Activated naive CD4-positive, alpha-beta T cell treated with anti-CD3 and anti-CD28 coated beads, Interleukin-2, amount 50 U/mL, for 24 hours (primary cell): ENCODE data around the gene CD200R1.
"Not testable (repeated sequence)": the region's sequence is repeated elsewhere in the genome, so short reads cannot be mapped to it uniquely, and the experiment has no call there.

Experiments
- H3K27ac Mint-ChIP-seq: one replicate; pipeline ENCODE4 v1.8.0; 2021; ENCODE audit warnings: mild to moderate bottlenecking, mixed read lengths
- H3K27me3 Mint-ChIP-seq: one replicate; pipeline ENCODE4 v1.8.0; 2021; ENCODE audit warnings: mixed read lengths
- H3K36me3 Mint-ChIP-seq: one replicate; pipeline ENCODE4 v1.8.0; 2021; ENCODE audit warnings: mixed read lengths
- H3K4me1 Mint-ChIP-seq: one replicate; pipeline ENCODE4 v1.8.0; 2021; ENCODE audit warnings: mixed read lengths
- H3K4me3 Mint-ChIP-seq: one replicate; pipeline ENCODE4 v1.8.0; 2021; ENCODE audit warnings: mild to moderate bottlenecking, mixed read lengths
- H3K9me3 Mint-ChIP-seq: one replicate; pipeline ENCODE4 v1.8.0; 2021; ENCODE audit warnings: mixed read lengths

CD200R1 gene

DNA sequence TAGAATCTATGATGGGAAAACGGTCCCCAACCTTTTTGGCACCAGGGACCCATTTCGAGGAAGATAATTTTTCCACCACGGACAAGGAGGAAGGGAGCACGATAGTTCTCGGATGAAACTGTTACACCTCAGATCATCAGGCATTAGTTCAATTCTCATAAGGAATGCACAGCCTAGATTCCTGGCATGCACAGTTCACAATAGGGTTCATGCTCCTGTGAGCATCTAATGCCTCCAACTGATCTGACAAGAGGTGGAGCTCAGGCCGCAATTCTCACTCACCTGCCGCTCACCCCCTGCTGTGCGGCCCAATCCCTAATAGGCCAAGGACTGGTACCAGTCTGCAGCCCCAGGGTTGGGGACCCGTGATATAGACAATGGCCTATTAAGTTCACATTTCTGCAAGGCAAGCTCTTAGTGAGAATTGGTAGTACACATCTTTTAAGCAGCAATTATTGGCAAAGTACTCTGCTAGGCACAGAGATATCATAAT lies 26.5 kb downstream of the CD200R1 start:
- Mint-ChIP-seq H3K9me3 (peaks cover 10% of the 10 kb centered on the region), H3K4me1 (peaks cover 32% of the 10 kb centered on the region), H3K27ac (peak overlapping the region; percentile 59), H3K36me3 (peaks cover 34% of the 10 kb centered on the region), H3K27me3 (no peaks in the 10 kb centered on the region), H3K4me3 (no peak overlapping the region)

DNA sequence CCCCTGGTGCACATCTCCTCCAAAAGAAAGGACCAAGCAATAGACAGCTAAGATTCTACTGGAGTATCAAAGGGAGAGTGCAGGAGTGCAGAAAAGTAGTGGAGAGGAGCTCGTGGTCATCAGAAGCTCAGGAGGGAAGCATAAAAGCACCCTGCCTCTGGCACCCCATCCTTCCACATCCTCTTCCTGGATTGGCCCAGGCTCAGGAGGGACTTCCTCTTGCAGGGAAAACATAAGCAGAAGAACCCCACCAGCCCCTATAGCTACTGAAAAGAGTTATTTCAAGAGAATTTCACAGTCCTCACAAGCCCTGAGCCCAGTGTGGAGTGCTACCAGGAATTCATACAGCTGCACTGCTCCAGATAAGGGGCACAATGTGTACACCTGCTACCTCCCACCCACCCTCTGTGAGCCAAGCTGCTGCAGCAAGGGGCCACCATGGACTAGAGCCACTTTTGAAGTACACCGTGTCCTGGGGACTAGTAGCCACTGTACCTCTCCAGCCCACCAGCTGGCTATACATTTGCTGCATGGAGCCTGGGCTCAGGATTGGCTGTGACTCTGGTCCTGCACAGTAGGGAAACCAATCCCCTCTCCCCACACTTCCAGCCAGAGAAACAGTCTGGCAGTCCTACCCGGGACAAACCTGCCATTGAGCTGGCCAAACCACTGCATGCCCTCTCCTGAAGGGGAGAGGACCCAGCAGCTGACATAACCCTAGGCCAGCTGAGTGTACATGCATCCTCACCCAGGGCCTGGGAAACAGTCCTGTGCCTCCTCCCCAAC lies 43.0 kb downstream of the CD200R1 start:
- Mint-ChIP-seq H3K9me3 (no peaks in the 10 kb centered on the region), H3K4me1 (peaks cover 52% of the 10 kb centered on the region), H3K4me3 (no peak overlapping the region), H3K36me3 (peaks cover 32% of the 10 kb centered on the region), H3K27me3 (no peaks in the 10 kb centered on the region), H3K27ac (peak overlapping the region; percentile 49)

DNA sequence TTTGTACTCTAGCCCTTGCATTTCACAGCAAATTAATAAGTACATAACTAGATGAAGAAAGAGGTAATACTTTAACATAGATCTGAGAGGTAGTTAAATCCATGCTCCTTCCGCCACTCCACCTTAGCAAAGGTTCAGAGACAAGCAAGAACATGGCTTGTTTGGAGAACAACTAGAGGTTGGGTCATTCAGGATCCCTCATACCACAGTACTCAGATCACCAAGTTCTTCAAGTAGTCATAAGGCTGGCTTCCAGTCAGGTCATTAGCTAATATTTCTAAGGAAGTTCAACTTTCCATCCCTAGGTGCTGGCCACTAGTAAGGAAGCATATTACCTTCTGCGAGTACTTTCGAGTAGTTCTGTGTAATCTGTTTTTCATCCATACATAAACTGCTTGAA lies 44.1 kb downstream of the CD200R1 start:
- Mint-ChIP-seq H3K27me3 (no peaks in the 10 kb centered on the region), H3K27ac (no peak overlapping the region), H3K36me3 (peaks cover 31% of the 10 kb centered on the region), H3K9me3 (no peaks in the 10 kb centered on the region), H3K4me1 (peaks cover 55% of the 10 kb centered on the region), H3K4me3 (no peak overlapping the region)

DNA sequence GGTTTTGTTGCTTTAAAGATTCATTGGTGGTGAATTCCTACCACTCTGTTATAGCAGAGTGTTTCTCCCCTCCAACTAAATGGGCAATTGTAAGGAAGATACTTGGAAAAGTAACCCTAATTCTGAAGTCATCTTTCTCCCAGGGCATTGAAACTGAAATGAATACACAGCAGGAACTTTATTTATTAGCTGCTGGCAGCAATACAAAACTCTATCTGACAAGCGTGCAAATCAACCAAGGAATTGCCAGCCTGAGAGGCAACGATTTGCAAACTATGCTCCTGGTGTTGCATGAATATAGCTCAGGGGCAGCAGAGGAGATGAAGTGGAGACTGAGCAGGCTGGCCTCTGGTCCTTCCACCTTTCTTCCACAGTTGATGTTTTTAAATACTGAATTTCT lies 48.9 kb downstream of the CD200R1 start:
- H3K27me3 Mint-ChIP-seq, result no peaks in the 10 kb centered on the region
- H3K27ac Mint-ChIP-seq, result no peak overlapping the region
- H3K9me3 Mint-ChIP-seq, result no peaks in the 10 kb centered on the region
- H3K4me3 Mint-ChIP-seq, result no peak overlapping the region
- H3K36me3 Mint-ChIP-seq, result peaks cover 19% of the 10 kb centered on the region
- peaks cover 18% of the 10 kb centered on the region for H3K4me1 Mint-ChIP-seq

DNA sequence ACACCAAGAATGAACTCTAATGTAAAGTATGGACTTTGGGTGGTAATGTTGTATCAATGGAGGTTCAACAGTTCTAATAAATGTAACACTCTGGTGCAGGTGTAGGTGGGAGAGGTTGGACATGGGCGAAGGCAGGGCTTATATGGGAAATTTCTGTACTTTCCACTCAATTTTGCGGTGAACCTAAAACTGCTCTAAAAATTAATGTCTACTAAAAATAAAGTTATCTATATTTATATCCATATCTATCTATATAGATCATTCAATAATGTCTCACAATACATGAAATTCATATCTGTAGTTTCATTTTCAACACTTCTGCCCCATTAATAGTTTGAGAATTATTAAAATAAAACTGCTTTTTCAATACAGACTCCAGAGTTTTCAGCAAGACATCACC lies 49.3 kb downstream of the CD200R1 start:
- peaks cover 18% of the 10 kb centered on the region for H3K4me1 Mint-ChIP-seq
- peaks cover 21% of the 10 kb centered on the region for H3K36me3 Mint-ChIP-seq
- no peaks in the 10 kb centered on the region for H3K9me3 Mint-ChIP-seq
- H3K4me3 Mint-ChIP-seq, result no peak overlapping the region
- no peaks in the 10 kb centered on the region for H3K27me3 Mint-ChIP-seq
- H3K27ac Mint-ChIP-seq, result no peak overlapping the region

DNA sequence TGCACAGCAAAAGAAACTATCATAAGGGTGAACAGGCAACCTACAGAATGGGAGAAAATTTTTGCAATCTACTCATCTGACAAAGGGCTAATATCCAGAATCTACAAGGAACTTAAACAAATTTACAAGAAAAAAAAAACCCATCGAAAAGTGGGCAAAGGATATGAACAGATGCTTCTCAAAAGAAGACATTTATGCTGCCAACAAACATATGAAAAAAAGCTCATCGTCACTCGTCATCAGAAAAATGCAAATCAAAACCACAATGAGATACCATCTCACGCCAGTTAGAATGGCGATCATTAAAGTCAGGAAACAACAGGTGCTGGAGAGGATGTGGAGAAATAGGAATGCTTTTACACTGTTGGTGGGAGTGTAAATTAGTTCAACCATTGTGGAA lies 55.4 kb downstream of the CD200R1 start:
- not testable (repeated sequence) for H3K27me3 Mint-ChIP-seq, H3K4me3 Mint-ChIP-seq, H3K27ac Mint-ChIP-seq, H3K4me1 Mint-ChIP-seq
- peaks cover 20% of the 10 kb centered on the region for H3K9me3 Mint-ChIP-seq
- peaks cover 41% of the 10 kb centered on the region for H3K36me3 Mint-ChIP-seq

DNA sequence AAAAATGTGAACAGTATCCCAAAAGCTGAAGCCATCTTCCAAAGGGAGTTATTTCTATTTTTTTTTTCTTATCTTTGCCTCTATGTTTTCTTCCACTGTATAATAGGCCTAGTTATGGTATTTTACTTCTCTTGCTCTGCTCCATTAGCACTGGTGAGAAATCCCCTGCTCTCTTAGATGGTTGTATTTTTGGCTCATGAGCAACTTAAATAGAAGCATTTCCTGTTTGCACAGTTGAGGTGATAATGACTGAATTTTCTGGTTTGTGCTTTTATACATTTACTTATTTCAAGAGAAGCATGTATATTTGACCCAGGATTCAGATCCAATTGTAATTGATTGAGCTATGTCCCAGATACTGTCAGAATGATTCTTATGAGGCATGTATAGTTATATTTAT lies 66.7 kb downstream of the CD200R1 start:
- Mint-ChIP-seq H3K4me3 (no peak overlapping the region), H3K27ac (no peak overlapping the region), H3K9me3 (peaks cover 14% of the 10 kb centered on the region), H3K36me3 (peaks cover 23% of the 10 kb centered on the region), H3K4me1 (peaks cover 22% of the 10 kb centered on the region), H3K27me3 (no peaks in the 10 kb centered on the region)

DNA sequence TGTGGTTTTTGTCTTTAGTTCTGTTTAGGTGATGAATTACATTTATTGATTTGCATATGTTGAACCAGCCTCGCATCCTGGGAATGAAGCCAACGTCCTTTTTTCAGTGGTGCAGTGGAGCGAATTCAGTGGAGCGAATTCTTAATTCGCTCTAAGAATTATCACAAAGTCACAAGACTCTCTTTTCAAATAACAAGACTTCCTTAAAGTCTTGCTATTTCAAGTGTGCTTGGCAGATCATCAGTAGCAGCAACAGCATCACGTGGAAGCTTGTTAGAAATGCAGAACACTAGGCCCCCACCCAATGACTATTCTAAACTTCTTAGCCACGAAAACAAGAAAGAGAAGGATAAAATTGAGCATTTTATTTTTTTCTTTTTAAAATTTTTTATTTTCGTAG lies 70.1 kb downstream of the CD200R1 start:
- H3K4me1 Mint-ChIP-seq, result peaks cover 12% of the 10 kb centered on the region

DNA sequence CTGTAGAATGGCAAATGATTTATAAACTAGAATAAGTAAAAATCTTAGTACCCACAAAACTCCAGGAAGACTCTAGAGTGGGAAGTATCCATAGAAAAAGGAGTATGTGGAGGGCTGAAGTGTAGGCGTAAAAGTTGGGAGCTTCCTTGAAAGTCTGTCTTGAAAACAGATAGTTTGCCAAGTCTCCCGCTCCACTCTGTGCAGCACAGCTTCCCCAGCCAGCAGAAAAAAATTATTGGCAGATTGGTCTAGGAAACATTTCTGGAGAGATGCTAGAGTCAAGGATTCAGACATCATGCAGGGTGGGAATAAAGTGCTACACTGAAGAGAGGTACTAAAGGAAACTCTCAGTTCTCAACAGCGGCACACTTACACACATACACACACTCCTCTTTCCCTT lies 74.8 kb downstream of the CD200R1 start:
- no peak overlapping the region for H3K4me3 Mint-ChIP-seq
- H3K27me3 Mint-ChIP-seq, result no peaks in the 10 kb centered on the region
- no peaks in the 10 kb centered on the region for H3K36me3 Mint-ChIP-seq
- no peak overlapping the region for H3K27ac Mint-ChIP-seq
- H3K9me3 Mint-ChIP-seq, result peaks cover 5% of the 10 kb centered on the region
- H3K4me1 Mint-ChIP-seq, result no peaks in the 10 kb centered on the region

More for the DNA sequence above, 70.1 kb downstream of the CD200R1 start:
- H3K27me3 Mint-ChIP-seq, result no peaks in the 10 kb centered on the region
- no peak overlapping the region for H3K4me3 Mint-ChIP-seq
- H3K9me3 Mint-ChIP-seq, result peaks cover 5% of the 10 kb centered on the region
- peaks cover 3% of the 10 kb centered on the region for H3K36me3 Mint-ChIP-seq
- no peak overlapping the region for H3K27ac Mint-ChIP-seq

DNA sequence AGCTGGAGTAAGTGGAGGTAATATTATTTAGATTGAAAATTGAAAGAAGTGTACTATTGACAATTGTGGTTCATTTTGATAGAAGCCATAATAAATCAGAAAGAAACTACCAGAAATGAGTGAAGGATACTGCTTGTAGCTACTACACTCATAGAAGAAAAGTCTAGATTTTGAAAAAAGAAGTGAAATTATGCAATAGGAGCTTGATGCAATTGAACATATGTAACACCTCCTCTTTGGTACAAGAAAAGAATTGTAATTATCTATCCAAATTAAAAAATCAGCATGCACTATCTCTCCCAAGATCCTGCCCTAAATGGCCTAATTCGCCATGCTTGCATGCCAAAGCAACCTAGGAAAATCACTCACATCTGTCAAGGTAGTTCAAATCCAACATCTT lies 77.1 kb downstream of the CD200R1 start:
- H3K4me3 Mint-ChIP-seq, result no peak overlapping the region
- H3K9me3 Mint-ChIP-seq, result no peaks in the 10 kb centered on the region
- no peaks in the 10 kb centered on the region for H3K4me1 Mint-ChIP-seq
- H3K27ac Mint-ChIP-seq, result no peak overlapping the region
- no peaks in the 10 kb centered on the region for H3K27me3 Mint-ChIP-seq
- H3K36me3 Mint-ChIP-seq, result no peaks in the 10 kb centered on the region

DNA sequence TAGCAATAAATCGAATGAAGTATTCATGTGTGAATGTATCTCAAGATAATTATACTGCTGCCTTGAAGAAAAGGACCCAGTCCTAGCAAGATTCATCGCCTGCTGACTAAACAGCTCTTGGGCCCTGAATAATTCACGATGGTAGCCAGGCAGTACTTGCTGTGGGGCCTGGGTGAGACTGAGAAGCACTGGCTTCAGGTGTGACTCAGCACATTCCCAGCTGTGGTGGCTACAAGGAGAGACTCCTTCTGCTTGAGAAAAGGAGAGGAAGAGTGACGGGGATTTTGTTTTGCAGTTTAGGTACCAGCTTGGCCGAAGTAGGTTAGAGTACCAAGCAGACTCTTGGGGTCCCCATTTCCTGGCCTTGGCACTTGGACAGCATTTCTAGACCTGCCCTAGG lies 80.6 kb downstream of the CD200R1 start:
- no peaks in the 10 kb centered on the region for H3K27me3 Mint-ChIP-seq
- H3K36me3 Mint-ChIP-seq, result no peaks in the 10 kb centered on the region
- H3K27ac Mint-ChIP-seq, result no peak overlapping the region
- H3K9me3 Mint-ChIP-seq, result no peaks in the 10 kb centered on the region
- H3K4me3 Mint-ChIP-seq, result no peak overlapping the region
- no peaks in the 10 kb centered on the region for H3K4me1 Mint-ChIP-seq

DNA sequence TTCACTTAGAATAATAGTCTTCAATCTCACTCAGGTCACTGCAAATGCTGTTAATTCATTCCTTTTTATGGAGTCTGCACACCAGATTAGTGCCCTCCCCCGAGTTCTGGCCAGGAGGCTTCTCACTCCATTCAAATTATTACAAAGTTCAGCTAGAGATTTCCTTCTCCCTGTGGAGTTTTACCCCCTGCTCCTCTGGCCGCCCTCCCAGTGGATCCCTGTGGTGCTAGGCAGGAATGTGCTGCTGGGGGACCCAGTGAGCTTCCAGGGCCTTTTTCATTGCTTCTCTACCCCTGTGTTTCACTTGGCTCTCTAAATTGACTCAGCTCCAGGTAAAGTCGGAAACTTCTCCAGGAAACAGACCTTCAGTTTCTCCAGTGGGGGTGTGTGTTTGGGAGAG lies 85.5 kb downstream of the CD200R1 start:
- Mint-ChIP-seq H3K27me3 (no peaks in the 10 kb centered on the region), H3K4me1 (no peaks in the 10 kb centered on the region)

DNA sequence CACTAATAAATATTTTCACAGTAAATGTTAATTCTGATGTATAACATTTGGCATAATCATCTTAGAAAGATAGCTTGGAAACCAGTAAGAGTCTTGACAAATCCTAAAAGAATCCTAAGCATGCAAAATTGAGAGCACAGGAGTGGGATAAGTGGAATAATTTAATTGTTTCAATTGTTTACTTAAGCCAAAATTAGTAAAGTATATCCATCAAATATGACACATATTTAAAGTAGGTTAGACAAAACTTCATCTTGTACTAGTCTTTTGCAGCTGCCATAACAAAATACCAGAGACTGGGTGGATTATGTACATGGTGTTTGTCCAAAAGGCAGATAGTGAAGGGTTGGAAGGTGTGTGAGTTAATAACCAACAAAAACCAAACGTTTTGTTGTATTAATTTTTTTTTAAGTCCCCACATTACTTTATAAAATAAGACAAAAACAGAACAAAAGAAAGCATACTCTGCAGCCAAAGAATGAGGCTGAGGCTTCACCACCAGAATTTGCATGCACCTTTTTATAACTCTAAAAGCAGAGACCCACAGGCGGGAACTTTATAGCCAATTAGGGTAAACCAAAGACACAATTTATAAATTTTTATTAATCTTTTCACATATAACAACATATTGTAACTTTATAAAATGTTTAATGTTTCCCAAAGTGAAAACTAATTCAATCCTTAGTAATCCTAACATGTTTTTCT lies 86.4 kb downstream of the CD200R1 start:
- no peaks in the 10 kb centered on the region for H3K36me3 Mint-ChIP-seq
- H3K4me1 Mint-ChIP-seq, result no peaks in the 10 kb centered on the region
- H3K27ac Mint-ChIP-seq, result no peak overlapping the region
- H3K4me3 Mint-ChIP-seq, result no peak overlapping the region
- no peaks in the 10 kb centered on the region for H3K9me3 Mint-ChIP-seq
- no peaks in the 10 kb centered on the region for H3K27me3 Mint-ChIP-seq

More for the DNA sequence above, 85.5 kb downstream of the CD200R1 start:
- H3K9me3 Mint-ChIP-seq, result no peaks in the 10 kb centered on the region
- H3K27ac Mint-ChIP-seq, result no peak overlapping the region
- H3K36me3 Mint-ChIP-seq, result no peaks in the 10 kb centered on the region
- no peak overlapping the region for H3K4me3 Mint-ChIP-seq

DNA sequence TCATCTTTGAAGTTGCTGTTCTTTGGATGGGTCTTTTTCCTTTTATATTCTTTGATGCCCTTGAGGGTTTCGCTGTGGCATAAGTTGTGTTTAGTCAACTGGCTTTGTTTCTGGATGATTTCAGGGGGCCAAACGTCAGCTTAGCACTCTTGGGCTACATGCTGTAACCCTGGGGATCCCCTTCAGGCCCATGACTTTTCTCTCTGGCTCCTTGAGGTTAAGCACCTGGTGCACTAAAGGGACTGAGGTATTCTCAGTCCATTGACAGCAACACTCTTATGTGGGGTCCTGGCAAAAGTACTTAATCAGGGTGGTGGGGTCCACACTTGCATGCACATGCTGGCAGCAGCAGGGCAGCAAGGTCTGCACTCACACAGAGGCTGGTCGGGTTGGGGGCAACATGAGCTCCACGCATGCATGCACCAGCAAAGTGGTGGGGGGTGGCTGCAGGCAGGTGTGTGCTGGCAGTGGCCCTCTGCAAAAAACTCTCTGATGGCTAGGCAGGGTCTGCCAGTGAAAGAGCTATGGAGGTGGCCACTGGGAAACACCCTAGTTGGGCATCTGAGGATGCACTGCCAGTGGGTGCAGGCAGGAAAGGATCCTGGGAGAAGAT lies 90.1 kb downstream of the CD200R1 start:
- no peaks in the 10 kb centered on the region for H3K4me1 Mint-ChIP-seq
- no peak overlapping the region for H3K4me3 Mint-ChIP-seq
- H3K27me3 Mint-ChIP-seq, result no peaks in the 10 kb centered on the region
- no peaks in the 10 kb centered on the region for H3K36me3 Mint-ChIP-seq
- no peak overlapping the region for H3K27ac Mint-ChIP-seq
- no peaks in the 10 kb centered on the region for H3K9me3 Mint-ChIP-seq

DNA sequence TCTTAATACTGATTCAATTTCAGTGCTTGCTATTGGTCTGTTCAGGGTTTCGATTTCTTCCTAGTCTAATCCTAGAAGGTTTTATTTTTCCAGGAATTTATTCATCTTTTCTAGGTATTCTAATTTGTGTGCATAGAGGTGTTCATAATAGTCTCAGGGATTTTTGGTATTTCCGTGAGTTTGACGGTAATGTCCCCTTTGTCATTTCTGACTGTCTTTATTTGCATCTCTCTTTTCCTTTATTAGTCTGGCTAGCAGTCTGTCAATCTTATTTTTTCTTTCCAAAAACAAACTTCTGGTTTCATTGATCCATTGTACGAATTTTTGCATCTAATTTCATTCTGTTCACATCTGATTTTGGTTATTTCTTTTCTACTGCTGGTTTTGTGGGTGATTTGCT lies 93.0 kb downstream of the CD200R1 start:
- Mint-ChIP-seq H3K4me1 (no peaks in the 10 kb centered on the region), H3K9me3 (no peaks in the 10 kb centered on the region), H3K27ac (no peak overlapping the region), H3K4me3 (no peak overlapping the region), H3K27me3 (no peaks in the 10 kb centered on the region), H3K36me3 (no peaks in the 10 kb centered on the region)

DNA sequence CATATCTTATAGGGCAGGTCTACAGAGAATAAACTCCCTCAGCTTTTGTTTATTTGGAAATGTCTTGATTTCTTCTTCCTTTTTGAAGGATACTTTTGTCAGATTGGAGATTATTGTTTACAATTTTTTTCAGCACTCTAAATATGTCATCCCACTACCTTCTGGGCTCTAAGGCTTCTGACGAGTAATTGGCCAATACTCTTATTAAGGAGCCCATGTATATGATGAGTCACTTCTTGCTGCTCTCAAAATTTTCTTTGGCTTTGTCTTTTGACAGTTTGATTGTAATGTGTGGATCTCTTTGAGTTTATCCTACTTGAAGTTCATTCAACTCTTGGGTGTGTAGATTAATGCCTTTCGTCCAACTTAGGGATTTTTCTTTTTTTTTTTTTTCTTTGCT lies 99.3 kb downstream of the CD200R1 start:
- Mint-ChIP-seq H3K27me3 (no peaks in the 10 kb centered on the region), H3K36me3 (peaks cover 6% of the 10 kb centered on the region), H3K4me3 (no peak overlapping the region), H3K27ac (no peak overlapping the region), H3K9me3 (peaks cover 8% of the 10 kb centered on the region), H3K4me1 (no peaks in the 10 kb centered on the region)
